GM18868 (cell line): Measurements from ENCODE around the gene NFIA.

Experiments used
- ATAC-seq: cut with Tn5 transposase; IDR thresholded peaks from one replicate; pipeline ENCODE4 v1.9.1; 2021; ENCODE audit warnings: mild to moderate bottlenecking, moderate library complexity; ENCODE audit not compliant: unreplicated experiment

The NFIA gene

DNA sequence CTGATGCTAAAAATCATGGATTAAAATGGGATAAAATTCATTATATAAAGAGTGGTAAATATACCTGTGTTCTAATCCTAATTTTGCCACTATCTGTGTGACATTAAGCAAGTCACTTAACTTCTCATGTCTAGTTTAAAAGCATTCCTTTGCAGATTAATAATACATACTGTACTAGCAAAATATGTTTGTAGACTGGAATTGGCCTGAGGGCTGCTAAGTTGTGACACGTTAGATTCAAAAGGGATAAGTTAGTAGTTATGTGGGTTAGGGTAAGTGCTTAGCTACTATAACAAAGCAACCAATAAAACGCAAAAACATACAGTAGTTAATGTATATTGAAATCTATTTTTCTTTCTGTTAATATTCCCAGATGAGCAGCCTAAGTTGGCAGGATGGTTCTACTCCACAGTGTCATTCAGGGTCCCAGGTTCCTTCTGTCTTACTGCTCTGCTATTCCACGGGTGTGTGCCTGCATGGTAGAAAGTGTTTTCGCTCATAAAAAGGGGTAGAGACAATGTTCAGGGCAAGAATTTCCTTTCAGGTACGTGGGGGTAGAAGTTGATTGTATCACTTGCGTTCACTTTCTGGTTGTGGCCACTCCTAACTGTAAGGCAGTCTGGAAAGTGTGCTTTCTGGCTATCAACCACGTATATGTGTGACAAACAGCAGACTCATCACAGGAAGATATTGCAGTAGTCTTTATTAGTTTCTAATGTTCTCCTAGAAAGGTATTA lies 239.8 kb downstream of the NFIA start:
- no peak for ATAC-seq

DNA sequence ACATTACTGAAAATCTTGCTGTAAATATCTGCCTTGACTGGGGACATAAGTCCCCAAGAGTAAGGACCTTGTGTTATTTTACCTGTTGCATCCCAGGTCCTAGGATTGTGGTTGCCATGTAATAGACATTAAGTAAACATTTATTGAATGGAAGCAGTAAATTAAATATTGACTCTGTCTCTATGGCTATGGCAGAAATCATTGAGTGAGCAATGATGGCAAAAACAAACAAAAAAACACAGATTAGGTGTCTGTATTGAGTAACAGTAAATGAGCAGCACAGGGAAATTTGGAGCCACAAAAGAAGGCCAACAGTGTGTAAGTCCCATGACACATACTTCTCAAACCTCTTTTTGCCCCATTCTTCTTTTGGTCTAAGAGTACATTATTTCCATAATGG lies 240.4 kb downstream of the NFIA start:
- no peak for ATAC-seq

- no peak for ATAC-seq
Measured at GRCh38 chr1:61323681-61324328, 241.4 kb downstream of the NFIA start.

DNA sequence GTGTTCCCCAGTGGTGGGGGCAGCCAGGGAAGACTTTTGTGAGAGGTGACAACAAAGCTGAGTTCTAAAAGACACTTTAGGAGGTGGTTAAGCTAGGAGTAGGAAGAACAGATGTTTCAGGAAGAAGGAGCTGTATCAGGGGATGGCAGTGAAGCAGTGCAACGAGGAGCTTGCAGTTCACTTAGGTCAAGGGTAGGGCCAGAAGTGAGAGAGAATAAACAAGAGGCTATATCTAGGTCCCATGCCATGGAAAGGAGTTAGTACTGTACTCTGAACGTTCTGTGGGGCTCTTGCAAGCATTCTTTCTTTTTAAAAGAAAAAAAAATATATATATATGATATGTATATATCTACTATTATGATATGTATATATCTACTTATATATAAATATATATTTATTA lies 244.4 kb downstream of the NFIA start:
- no peak for ATAC-seq

- no peak for ATAC-seq
Measured at GRCh38 chr1:61327436-61327835, 245.1 kb downstream of the NFIA start.

- ATAC-seq = no peak
Measured at GRCh38 chr1:61329556-61329955, 247.2 kb downstream of the NFIA start.

DNA sequence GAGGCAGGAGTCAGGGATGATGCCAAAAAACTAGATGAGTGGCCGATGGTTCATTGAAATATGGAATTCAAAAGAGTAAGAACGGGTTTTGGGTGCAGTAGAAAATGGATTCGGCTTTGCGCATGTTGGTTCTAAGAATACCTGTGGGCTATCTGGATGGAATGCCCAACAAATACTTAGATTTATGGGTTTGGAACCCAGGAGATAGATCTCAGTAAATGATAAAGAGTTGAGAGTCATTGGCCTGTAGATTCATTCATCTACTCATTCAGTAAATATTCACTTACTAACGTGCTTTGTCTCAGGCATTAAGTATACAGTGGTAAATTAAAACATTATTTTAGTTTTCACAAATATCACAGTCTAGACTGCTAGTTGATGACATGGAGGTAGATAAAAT lies 247.7 kb downstream of the NFIA start:
- no peak for ATAC-seq

GRCh38 chr1:61330571-61330970 lies 248.2 kb downstream of the NFIA start:
- ATAC-seq = no peak

DNA sequence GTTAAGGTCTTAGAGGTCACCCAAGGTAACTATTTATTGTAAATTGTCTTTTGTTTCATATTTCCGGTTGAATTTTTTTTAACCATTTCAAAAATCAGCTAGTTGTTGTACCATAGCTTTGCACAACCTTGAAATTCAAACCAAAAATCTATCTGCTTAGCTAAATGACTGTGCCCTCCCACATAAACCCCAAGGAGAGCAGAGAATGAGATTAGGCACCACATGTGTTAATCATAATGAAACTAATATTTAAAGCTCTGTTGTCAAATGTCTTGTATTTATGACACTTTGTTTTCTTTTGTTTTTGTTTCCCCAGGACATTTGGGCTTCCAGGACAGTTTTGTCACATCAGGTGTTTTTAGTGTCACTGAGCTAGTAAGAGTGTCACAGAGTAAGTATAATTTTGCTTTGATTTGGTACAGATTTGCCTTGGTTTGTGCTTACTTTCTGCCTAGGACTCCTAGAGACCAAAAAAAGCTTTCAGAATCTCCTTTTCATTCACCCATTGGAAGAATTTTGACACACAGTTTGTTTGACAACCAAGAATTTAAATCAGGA lies 249.9 kb downstream of the NFIA start:
- peak; percentile 98 for ATAC-seq

GRCh38 chr1:61332796-61333195 lies 250.4 kb downstream of the NFIA start:
- no peak for ATAC-seq

- no peak for ATAC-seq
Measured at GRCh38 chr1:61334718-61335589, 252.6 kb downstream of the NFIA start.

DNA sequence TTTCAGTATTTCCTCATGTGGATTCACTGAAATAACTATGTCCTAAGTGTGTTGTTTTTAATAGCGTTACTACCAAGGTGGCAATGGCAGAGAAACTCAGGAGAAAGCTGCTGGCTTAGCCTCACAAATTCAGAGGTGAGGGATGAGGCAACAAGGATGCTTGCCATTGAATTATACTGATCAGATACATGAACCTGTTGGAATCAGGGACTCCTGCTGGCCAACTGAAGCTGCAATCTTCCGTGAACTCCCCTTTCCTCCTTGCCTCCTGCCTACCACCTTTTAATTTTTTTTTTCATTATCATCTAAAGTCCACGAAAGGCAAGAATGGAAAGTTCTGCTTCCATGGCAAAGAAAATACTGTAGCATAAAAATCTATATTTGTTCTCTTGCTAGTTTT lies 254.7 kb downstream of the NFIA start:
- no peak for ATAC-seq

GRCh38 chr1:61337441-61337951 lies 255.1 kb downstream of the NFIA start:
- ATAC-seq = no peak

DNA sequence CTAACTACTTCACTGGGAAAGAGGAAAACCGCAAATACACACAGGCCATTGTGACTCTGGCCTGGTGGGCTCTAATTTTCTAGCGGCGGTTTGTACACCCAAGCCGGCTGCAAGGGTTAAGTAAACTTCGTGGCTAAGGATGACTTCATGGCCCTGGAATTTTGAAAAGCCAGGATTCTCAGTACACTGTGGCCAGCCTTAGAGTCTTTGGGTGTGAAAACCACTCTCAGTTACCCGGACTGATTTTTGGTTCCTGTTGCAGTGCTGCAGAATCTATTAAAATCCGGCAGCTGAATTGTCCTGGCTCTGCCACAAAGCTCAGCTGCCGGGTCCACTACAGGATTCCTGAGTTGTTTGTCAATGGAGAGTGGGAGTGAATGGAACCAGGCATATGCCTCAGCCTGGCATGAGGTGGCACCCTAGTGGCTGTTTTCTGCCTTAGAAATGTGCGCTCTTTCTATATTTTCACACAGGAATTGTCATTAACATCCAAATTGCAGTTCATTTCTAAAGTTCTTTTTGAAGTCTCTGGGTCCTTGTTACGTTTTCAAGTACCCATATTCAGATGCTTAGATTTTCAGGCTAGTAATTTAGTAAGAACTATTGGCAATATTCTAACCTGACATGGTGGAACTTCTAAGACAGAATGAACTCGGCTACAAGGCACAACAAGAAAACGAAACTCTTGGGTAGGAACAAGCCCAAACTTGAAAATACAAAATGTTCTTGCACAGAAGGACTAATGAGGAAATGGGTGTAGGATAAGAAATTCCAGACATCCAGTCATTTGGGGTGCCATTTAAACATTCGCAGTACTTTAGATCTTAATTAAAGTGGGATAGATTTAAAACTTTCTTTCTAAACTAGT lies 255.9 kb downstream of the NFIA start:
- ATAC-seq = no peak

DNA sequence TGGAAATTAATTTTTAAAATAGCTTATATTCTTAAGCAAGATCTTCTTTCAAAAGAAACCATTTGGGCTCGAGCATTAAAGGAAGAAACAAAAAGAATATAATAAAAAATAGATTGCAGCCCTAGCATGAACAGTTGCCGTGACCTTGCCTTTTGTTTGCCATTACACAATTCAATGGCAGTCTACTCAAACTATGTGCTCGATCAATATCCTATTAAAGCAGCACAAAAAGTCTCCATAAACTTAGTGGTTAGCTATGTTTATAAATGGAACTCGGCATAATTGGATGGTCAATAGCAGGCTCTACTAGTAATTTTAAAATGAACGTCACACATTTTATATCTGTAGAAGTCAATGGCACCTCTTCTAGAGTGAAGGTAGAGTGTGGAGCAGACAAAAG lies 256.5 kb downstream of the NFIA start:
- ATAC-seq = no peak

DNA sequence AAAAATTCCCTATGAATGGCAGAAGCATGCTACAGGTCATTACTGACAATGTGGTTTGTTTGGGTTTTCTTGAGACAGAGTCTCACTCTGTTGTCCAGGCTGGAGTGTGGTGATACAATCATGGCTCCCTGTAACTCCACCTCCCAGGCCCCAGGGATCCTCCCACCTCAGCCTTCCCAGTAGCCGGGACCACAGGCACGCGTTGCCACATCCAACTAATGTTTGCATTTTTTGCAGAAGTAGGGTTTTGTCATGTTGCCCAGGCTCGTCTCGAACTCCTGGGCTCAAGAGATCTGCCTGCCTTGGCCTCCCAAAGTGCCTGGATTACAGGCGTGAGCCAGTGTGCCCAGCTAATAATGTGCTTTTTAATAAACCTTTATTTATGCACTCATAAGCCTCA lies 259.1 kb downstream of the NFIA start:
- no peak for ATAC-seq

DNA sequence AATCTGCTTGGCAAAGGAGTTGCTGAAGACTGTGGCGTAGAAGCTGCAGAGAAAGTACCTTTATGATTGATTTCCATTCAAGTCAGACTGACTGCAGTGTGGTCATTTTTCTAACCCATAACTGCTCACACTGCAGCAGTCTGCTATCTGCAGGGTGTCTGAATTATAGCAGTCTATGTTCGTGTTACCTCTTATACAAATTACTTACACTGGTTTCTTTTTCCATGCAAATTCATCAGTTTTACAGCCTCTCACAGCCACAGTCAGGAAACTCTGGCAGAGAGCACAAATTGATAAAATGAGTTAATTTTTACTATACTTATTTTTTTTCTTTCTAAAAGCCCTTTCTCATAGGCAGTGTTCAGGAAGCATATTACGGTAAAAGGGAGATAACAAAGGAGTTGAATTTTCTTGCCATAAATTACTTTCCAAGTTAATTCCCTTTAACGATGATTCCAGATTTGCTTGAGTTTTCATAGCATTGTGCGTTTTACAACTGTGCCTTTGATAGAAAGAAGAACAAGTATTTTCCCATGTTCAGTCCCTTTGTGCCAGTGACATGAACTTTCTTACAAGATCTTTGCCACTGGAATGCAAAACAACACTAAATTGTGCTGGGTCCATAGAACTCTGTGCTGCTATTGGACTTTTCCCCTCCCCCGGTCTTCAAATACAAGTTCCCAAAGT lies 261.5 kb downstream of the NFIA start:
- ATAC-seq = no peak

GRCh38 chr1:61344696-61345095 lies 262.3 kb downstream of the NFIA start:
- no peak for ATAC-seq

DNA sequence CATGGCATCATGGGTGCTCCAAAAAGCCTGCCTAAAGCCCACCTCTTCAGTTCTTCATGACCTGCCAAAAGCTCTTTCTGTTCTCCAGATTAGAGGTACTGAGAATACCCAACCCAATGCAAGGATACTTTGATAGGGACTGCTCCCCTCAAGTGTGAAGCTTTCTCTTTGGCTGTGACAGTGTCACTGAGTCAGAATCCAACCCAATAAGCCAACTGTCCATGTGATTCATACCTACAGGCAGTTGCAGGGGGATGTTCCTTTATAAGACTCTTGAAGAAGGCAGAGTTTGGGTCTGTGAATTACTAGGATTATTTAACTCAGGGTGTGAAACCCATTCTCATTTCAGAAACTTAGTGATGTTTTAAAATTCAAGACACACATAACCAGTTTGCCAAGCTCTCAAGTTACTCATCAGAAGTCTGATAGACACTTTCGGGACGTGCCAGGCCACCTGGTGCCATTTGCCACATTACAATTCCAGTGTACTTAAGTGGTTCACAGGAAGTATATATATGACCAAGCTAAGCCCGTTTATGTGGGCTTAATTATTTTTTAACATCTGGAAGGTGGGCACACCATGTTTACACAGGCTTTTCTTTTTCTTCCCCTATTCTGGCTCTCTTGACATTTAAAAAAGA lies 265.8 kb downstream of the NFIA start:
- no peak for ATAC-seq
